Mammary epithelial cell (primary cell): ENCODE measurements around the gene MAP6.

Experiments used
- CTCF ChIP-seq, 2 donors: IDR thresholded peaks in 1 of 2; conservative IDR thresholded peaks in 1 of 2; 2 replicates each; pipeline ENCODE4 v1.5.1; 2011 to 2012; ENCODE audit warnings: inconsistent platforms in 2 of 2, low read length in 2 of 2, mild to moderate bottlenecking in 2 of 2, control low read depth in 1 of 2, low read depth in 1 of 2; ENCODE audit not compliant: insufficient read depth in 1 of 2; ENCODE audit errors: extremely low read depth in 1 of 2
- EZH2 ChIP-seq: IDR thresholded peaks from 2 replicates; pipeline ENCODE4 v1.6.1; 2012; ENCODE audit warnings: low read length, inconsistent platforms, borderline replicate concordance

GRCh38 chr11:75567971-75568370, 100.9 kb downstream of the MAP6 start:
- TF ChIP-seq EZH2 (no peak), CTCF (conservative IDR thresholded peaks at IDR 0.05 in 1 of 2, IDR thresholded peaks at IDR 0.05 in 1 of 2; ENCODE audit: extremely low read depth in 1 of 2, insufficient read depth in 1 of 2, low read depth in 1 of 2, low read length in 2 of 2) (no peak)
